HUES6 (cell line): ENCODE measurements around the gene ATP6V0C.
"Not testable (repeated sequence)": the region's sequence is repeated elsewhere in the genome, so short reads cannot be mapped to it uniquely, and the experiment has no call there.

Experiments used
- H3K27ac ChIP-seq: 2 replicates; pipeline ENCODE4 v1.7.0; 2013; ENCODE audit warnings: low read depth, mild to moderate bottlenecking, low read length, inconsistent platforms
- H3K27me3 ChIP-seq: 2 replicates; pipeline ENCODE4 v1.6.1; 2013; ENCODE audit warnings: low read length; ENCODE audit not compliant: control insufficient read depth, insufficient read depth
- H3K36me3 ChIP-seq: 2 replicates; pipeline ENCODE4 v1.6.1; 2013; ENCODE audit warnings: low read length; ENCODE audit not compliant: control insufficient read depth, insufficient read depth
- H3K4me1 ChIP-seq: 2 replicates; pipeline ENCODE4 v1.6.1; 2013; ENCODE audit warnings: low read length; ENCODE audit not compliant: control insufficient read depth, insufficient read depth
- H3K4me3 ChIP-seq: 2 replicates; pipeline ENCODE4 v1.5.1; 2013; ENCODE audit warnings: low read depth, low read length
- H3K9ac ChIP-seq: one replicate; pipeline ENCODE4 v1.6.1; 2013; ENCODE audit warnings: mild to moderate bottlenecking, low read length
- H3K9me3 ChIP-seq: 2 replicates; pipeline ENCODE4 v1.6.1; 2013; ENCODE audit warnings: low read depth, low read length; ENCODE audit not compliant: control insufficient read depth, insufficient read depth

ATP6V0C gene

GRCh38 chr16:2543771-2544170 lies 30.0 kb downstream of the ATP6V0C start:
- not testable (repeated sequence) for H3K27me3 ChIP-seq, H3K4me3 ChIP-seq, H3K36me3 ChIP-seq, H3K9me3 ChIP-seq, H3K4me1 ChIP-seq, H3K27ac ChIP-seq, H3K9ac ChIP-seq

GRCh38 chr16:2550283-2550878 lies 36.6 kb downstream of the ATP6V0C start:
- H3K4me1 ChIP-seq, H3K4me3 ChIP-seq, H3K9me3 ChIP-seq, H3K9ac ChIP-seq, H3K36me3 ChIP-seq, H3K27ac ChIP-seq, H3K27me3 ChIP-seq: not testable (repeated sequence)

GRCh38 chr16:2551420-2551889 lies 37.7 kb downstream of the ATP6V0C start:
- not testable (repeated sequence) for H3K36me3 ChIP-seq, H3K4me1 ChIP-seq, H3K9me3 ChIP-seq, H3K9ac ChIP-seq, H3K4me3 ChIP-seq, H3K27me3 ChIP-seq, H3K27ac ChIP-seq

DNA sequence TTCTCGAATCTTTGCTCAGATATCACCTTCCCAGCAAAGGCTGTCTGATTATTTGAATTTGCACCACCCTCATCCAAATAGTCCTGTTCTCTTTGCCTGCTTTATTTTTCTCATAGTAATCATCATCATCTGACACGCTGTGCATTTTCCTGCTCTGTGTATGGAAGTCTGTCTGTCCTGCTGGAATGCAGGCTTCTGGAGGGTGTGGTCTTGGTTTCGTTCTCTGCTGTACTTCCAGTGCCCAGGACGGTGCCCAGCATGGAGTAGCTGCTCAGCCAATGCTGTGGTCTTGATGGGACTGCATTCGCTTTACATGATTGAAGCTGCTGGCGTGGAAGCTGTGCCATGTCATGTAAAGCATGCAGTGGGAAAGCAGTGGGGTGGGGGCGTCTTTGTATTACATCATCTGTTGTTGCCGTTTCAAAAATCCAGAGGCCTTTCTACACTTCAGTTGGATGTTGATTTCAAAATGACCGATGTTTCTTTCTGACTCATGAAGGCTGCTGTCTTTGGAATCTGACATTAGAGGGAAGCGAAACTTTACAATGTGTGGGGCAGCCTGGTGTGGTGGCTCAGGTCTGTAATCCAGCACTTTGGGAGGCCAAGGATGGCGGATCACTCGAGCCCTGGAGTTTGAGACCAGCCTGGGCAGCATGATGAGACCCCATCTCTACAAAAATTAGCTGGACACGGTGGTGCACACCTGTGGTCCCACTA lies 41.1 kb downstream of the ATP6V0C start:
- not testable (repeated sequence) for H3K4me3 ChIP-seq, H3K9me3 ChIP-seq, H3K27ac ChIP-seq, H3K4me1 ChIP-seq, H3K27me3 ChIP-seq, H3K9ac ChIP-seq, H3K36me3 ChIP-seq

- H3K36me3 ChIP-seq, result not testable (repeated sequence)
These were observed 43.4 kb downstream of the ATP6V0C start for GRCh38 chr16:2557150-2557549.

GRCh38 chr16:2560131-2560797 lies 46.5 kb downstream of the ATP6V0C start:
- H3K4me3 ChIP-seq, H3K4me1 ChIP-seq, H3K9ac ChIP-seq, H3K9me3 ChIP-seq, H3K36me3 ChIP-seq, H3K27ac ChIP-seq, H3K27me3 ChIP-seq: not testable (repeated sequence)

More at GRCh38 chr16:2557150-2557549, 43.4 kb downstream of the ATP6V0C start:
- not testable (repeated sequence) for H3K27me3 ChIP-seq, H3K9ac ChIP-seq, H3K4me3 ChIP-seq, H3K4me1 ChIP-seq, H3K9me3 ChIP-seq, H3K27ac ChIP-seq

DNA sequence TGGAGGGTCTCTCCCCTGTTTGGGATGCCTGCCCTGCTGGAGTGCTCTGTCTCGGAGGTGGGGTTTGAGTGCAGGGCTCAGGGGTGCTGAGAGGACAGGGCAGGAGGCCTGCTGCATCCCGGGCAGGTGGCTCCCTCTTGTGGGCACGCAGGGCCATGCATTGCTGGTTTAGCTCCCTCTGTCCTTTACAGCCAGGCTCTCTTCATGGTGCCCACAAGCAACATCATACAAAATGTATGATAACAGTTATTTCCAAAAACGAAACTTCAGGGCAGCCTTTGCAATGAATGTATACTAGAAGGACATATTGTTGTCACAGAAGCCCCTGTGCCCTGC lies 47.0 kb downstream of the ATP6V0C start:
- H3K4me3 ChIP-seq, H3K9me3 ChIP-seq, H3K27ac ChIP-seq, H3K9ac ChIP-seq, H3K27me3 ChIP-seq, H3K36me3 ChIP-seq, H3K4me1 ChIP-seq: not testable (repeated sequence)

GRCh38 chr16:2567506-2567905 lies 53.8 kb downstream of the ATP6V0C start:
- not testable (repeated sequence) for H3K27me3 ChIP-seq, H3K4me3 ChIP-seq, H3K4me1 ChIP-seq, H3K27ac ChIP-seq, H3K9me3 ChIP-seq, H3K9ac ChIP-seq, H3K36me3 ChIP-seq

GRCh38 chr16:2568573-2568972 lies 54.8 kb downstream of the ATP6V0C start:
- not testable (repeated sequence) for H3K4me1 ChIP-seq, H3K9me3 ChIP-seq, H3K27me3 ChIP-seq, H3K36me3 ChIP-seq, H3K4me3 ChIP-seq, H3K27ac ChIP-seq, H3K9ac ChIP-seq
